DND-41 (cell line): Measurements from ENCODE around the gene DNLZ.

Experiments
- CTCF ChIP-seq: IDR thresholded peaks from 2 replicates; pipeline ENCODE4 v1.5.1; 2012; ENCODE audit warnings: borderline replicate concordance, low read length, moderate library complexity, mild to moderate bottlenecking; ENCODE audit not compliant: poor library complexity, severe bottlenecking; ENCODE audit errors: extremely low read depth
- EZH2 ChIP-seq: IDR thresholded peaks from 3 replicates; pipeline ENCODE4 v1.6.1; 2012; ENCODE audit warnings: borderline replicate concordance, low read depth, mild to moderate bottlenecking, moderate library complexity, low read length, inconsistent platforms; ENCODE audit not compliant: severe bottlenecking

- TF ChIP-seq CTCF (no peak), EZH2 (no peak)
Measured at GRCh38 chr9:136336156-136336870, 27.2 kb downstream of the DNLZ start.
